Measurements from ENCODE around the gene PPM1L. TPM values are rescaled to one million over a fixed set of nuclear protein-coding genes. Genes with fewer than 3 reads are reported as not detected.
A peak's percentile ranks its signal among the peaks of the same experiment; 100 is the strongest.

PPM1L gene
- total RNA-seq, 6 experiments from 2014 or later: 1.3 to 1.7 (median 1.6) TPM

DNA sequence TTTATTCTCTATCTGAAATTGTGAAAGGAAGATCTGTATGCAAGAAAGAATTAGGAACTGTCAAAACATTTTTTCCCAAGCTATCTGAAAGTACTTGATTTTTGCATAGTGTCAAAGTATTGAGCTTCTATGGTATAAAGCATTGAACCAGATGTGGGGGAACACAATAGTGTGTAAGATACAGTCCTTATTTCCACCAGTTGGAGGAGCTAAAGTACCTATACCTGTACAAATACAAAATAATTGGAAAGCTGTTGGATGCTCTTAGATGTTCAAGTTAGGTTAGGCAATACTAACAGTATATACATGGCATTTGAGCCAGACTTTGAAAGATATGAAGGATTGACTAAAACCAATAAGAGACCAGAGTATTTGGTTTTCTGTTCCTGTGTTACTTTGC, 200.8 kb downstream of the PPM1L start:
- Mint-ChIP-seq H3K27ac (no peak overlapping the region), H3K4me3 (no peak overlapping the region), H3K27me3 (ENCODE audit: insufficient read depth) (peaks cover 4% of the 10 kb centered on the region), H3K9me3 (no peaks in the 10 kb centered on the region), H3K4me1 (ENCODE audit: low read depth) (no peaks in the 10 kb centered on the region), H3K36me3 (ENCODE audit: low read depth) (no peaks in the 10 kb centered on the region)
- no peak for DNase-seq
- TF ChIP-seq, protein P1, sequence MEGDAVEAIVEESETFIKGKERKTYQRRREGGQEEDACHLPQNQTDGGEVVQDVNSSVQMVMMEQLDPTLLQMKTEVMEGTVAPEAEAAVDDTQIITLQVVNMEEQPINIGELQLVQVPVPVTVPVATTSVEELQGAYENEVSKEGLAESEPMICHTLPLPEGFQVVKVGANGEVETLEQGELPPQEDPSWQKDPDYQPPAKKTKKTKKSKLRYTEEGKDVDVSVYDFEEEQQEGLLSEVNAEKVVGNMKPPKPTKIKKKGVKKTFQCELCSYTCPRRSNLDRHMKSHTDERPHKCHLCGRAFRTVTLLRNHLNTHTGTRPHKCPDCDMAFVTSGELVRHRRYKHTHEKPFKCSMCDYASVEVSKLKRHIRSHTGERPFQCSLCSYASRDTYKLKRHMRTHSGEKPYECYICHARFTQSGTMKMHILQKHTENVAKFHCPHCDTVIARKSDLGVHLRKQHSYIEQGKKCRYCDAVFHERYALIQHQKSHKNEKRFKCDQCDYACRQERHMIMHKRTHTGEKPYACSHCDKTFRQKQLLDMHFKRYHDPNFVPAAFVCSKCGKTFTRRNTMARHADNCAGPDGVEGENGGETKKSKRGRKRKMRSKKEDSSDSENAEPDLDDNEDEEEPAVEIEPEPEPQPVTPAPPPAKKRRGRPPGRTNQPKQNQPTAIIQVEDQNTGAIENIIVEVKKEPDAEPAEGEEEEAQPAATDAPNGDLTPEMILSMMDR (IDR thresholded peaks at IDR 0.05): peak; percentile 56

DNA sequence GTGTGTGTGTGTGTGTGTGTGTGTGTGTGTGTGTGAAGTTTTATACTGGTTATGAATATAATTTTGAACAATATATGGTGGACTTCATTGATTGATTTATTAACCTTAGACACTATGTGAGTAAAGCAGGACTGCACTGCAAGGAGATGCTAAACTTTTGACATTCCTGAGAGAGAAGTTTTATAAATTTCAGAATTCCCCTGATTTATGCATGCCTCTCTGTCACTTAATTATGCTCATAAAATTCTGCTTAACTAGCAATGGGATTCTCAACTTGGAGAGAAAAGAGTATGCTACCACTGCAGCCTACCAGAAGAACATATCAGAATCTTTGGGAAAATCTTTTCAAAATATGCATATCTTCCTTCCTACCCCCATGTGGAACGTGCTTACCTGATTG, 204.5 kb downstream of the PPM1L start:
- TF ChIP-seq, protein P1 (IDR thresholded peaks at IDR 0.05): no peak
- H3K27me3 Mint-ChIP-seq (ENCODE audit: insufficient read depth): no peaks in the 10 kb centered on the region; the same call in none of the 2 replicates

DNA sequence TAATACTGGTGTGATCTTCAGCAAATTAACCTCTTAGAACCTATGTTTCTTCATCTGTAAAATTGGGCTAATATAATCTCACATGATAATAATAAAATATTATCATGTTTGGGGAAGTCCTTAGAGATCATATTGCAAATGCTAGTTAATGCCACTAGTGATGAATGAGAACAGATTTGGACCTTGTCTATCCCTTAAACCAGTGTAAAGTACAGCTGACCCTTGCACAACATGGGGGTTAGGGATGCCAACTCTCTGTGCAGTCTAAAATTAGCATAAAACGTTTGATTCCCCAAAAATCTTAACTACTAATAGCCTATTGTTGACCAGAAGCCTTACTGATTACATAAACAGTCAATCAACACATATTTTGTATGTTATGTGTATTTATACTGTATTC, 207.9 kb downstream of the PPM1L start:
- no peak for DNase-seq
- no peaks in the 10 kb centered on the region for H3K36me3 Mint-ChIP-seq (ENCODE audit: low read depth)
- H3K4me1 Mint-ChIP-seq (ENCODE audit: low read depth): no peaks in the 10 kb centered on the region
- no peaks in the 10 kb centered on the region for H3K9me3 Mint-ChIP-seq
- H3K27ac Mint-ChIP-seq: no peak overlapping the region
- TF ChIP-seq, protein P1 (IDR thresholded peaks at IDR 0.05): no peak
- H3K4me3 Mint-ChIP-seq: no peak overlapping the region
- H3K27me3 Mint-ChIP-seq (ENCODE audit: insufficient read depth): no peaks in the 10 kb centered on the region; the same call in 1 of the 2 replicates

More for the DNA sequence above, 204.5 kb downstream of the PPM1L start:
- H3K4me1 Mint-ChIP-seq (ENCODE audit: low read depth): no peaks in the 10 kb centered on the region
- no peak overlapping the region for H3K4me3 Mint-ChIP-seq
- H3K36me3 Mint-ChIP-seq (ENCODE audit: low read depth): no peaks in the 10 kb centered on the region
- no peak overlapping the region for H3K27ac Mint-ChIP-seq
- no peak for DNase-seq
- no peaks in the 10 kb centered on the region for H3K9me3 Mint-ChIP-seq

DNA sequence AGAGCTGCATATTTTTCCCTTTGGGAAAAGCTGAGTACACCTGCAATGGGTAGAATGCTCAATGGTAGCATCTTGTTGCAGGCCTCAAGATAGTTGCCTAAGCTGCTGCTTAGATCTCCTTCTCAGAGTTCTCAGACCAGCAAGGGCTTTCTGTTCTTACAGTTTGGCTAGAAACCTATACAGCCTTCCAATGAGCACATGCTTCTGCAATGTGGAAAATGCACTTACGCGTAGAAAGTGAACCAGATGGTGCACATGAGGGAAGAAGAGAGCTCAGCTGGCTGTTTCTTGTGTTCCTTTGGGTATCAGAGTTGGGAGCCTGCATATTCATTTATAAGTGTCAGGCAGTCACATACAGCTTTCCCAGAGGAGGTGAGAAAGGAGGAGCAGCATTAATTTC, 212.7 kb downstream of the PPM1L start:
- H3K4me1 Mint-ChIP-seq (ENCODE audit: low read depth): no peaks in the 10 kb centered on the region
- H3K36me3 Mint-ChIP-seq (ENCODE audit: low read depth): no peaks in the 10 kb centered on the region
- H3K27me3 Mint-ChIP-seq (ENCODE audit: insufficient read depth): no peaks in the 10 kb centered on the region
- H3K9me3 Mint-ChIP-seq: peaks cover 8% of the 10 kb centered on the region; the same call in 1 of the 2 replicates
- DNase-seq: no peak
- H3K27ac Mint-ChIP-seq: no peak overlapping the region
- H3K4me3 Mint-ChIP-seq: no peak overlapping the region
- TF ChIP-seq, protein P1 (IDR thresholded peaks at IDR 0.05): no peak

DNA sequence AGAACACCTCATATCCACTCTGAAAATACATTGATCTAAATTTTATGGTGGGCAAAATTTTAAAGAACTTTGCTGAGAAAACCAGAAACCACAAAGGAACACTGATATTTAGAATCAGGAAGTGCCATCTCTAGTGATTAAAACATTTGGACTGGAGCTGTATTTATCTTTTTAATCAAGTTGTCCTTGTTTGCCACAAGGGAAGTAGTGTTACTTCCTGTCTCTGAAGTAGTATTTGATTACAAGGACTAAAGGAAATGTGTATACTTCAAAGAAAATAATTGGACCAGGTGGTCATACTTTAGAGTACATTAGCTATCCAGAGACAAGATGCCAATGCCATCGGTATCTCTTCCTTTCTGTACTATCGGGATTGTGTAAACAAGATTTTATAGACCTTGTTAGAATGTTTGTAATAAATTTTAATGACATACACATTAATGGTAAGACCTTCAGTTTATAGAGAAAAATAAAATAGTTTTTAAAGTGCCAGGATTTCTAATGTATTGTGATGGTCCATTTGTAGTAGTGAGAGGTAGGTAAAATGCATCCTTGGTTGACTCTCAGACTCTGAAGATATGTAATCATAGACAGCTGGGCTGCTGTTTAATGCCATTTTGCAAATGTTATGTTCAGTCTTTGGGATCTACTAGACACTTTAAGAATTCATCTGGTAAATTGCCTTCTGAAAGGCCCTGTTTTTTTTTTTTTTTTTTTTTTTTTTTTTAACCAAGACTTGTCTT, 217.2 kb downstream of the PPM1L start:
- TF ChIP-seq, protein P1 (IDR thresholded peaks at IDR 0.05): no peak
- no peak overlapping the region for H3K4me3 Mint-ChIP-seq
- no peak overlapping the region for H3K27ac Mint-ChIP-seq
- H3K36me3 Mint-ChIP-seq (ENCODE audit: low read depth): no peaks in the 10 kb centered on the region
- H3K27me3 Mint-ChIP-seq (ENCODE audit: insufficient read depth): 0 out of 2 replicates have a peak, but pooled peaks cover 3% of the 10 kb centered on the region
- DNase-seq: no peak
- H3K9me3 Mint-ChIP-seq: peaks cover 18% of the 10 kb centered on the region
- H3K4me1 Mint-ChIP-seq (ENCODE audit: low read depth): no peaks in the 10 kb centered on the region
